ENCODE data around the gene VWA3A. TPM values are rescaled to one million over a fixed set of nuclear protein-coding genes. Genes with fewer than 3 reads are reported as not detected.
"Not testable (repeated sequence)": the region's sequence is repeated elsewhere in the genome, so short reads cannot be mapped to it uniquely, and the experiment has no call there.

The VWA3A gene
- total and polyA plus RNA-seq, 8 donors, result 0.30 to 0.37 TPM; not detected in 6

DNA sequence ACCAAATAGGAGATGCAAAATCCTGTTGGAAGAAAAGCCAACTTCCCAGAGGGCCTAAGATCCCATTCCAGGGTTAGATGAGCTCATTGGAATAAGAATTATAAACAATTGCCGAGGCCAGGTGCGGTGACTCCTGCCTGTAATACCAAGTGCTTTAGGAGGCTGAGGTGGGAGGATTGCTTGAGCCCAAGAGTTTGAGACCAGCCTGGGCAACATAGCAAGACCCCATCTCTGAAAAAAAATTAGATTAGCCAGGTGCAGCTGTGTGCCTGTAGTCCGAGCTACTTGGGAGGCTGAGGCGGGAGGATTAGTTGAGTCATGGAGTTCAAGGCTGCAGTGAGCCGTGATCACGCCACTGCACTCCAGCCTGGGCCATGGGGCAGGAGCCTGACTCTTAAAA lies 52.2 kb downstream of the VWA3A start:
- TF ChIP-seq POLR2A (IDR thresholded peaks at IDR 0.05) (no peak), POLR2AphosphoS5 (IDR thresholded peaks at IDR 0.05) (no peak), EP300 (IDR thresholded peaks at IDR 0.05) (no peak)
- TF ChIP-seq, protein P1, sequence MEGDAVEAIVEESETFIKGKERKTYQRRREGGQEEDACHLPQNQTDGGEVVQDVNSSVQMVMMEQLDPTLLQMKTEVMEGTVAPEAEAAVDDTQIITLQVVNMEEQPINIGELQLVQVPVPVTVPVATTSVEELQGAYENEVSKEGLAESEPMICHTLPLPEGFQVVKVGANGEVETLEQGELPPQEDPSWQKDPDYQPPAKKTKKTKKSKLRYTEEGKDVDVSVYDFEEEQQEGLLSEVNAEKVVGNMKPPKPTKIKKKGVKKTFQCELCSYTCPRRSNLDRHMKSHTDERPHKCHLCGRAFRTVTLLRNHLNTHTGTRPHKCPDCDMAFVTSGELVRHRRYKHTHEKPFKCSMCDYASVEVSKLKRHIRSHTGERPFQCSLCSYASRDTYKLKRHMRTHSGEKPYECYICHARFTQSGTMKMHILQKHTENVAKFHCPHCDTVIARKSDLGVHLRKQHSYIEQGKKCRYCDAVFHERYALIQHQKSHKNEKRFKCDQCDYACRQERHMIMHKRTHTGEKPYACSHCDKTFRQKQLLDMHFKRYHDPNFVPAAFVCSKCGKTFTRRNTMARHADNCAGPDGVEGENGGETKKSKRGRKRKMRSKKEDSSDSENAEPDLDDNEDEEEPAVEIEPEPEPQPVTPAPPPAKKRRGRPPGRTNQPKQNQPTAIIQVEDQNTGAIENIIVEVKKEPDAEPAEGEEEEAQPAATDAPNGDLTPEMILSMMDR (IDR thresholded peaks at IDR 0.05), result no peak
- Histone ChIP-seq H3K4me1 (no peaks in the 10 kb centered on the region), H3K9me3 (no peaks in the 10 kb centered on the region), H3K27ac (no peak overlapping the region), H3K27me3 (peaks cover 0 to 15% (median 0%) of the 10 kb centered on the region in 3 donors), H3K4me3 (no peak overlapping the region), H3K36me3 (no peaks in the 10 kb centered on the region)
- no peak for DNase-seq
- WGBS, 5 donors, result 88 to 95% (median 88%) methylated on average over 6 of the region's 6 CpGs
- intact Hi-C loops (cut with DNase I; ENCODE audit: low total_unique reads), result no loop called here

DNA sequence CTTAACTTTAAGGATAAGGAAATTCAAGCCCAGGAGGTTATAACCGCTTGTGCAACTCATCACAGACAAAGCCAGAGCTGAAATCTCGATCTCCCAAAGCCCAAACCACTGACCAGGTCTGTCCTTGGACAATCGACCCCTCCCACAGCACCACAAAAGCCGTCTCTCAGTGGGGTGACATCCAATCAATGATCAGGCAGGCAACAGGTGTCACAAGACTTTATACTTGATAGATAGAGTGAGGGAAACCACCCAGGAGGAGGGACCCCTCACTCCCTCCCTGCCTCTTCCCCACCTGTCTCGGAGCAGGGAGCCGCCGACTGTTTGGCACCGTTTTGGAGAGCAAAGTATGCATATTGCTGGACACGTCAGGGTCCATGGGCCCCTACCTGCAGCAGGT lies 55.5 kb downstream of the VWA3A start:
- TF ChIP-seq, protein P1 (IDR thresholded peaks at IDR 0.05), result no peak
- no peak for TF ChIP-seq POLR2AphosphoS5 (IDR thresholded peaks at IDR 0.05)
- TF ChIP-seq POLR2A (IDR thresholded peaks at IDR 0.05), result no peak
- TF ChIP-seq EP300 (IDR thresholded peaks at IDR 0.05), result no peak
- Histone ChIP-seq H3K4me3 (no peak overlapping the region), H3K27me3 (peaks cover 0 to 11% (median 0%) of the 10 kb centered on the region in 3 donors), H3K36me3 (no peaks in the 10 kb centered on the region), H3K9me3 (no peaks in the 10 kb centered on the region), H3K4me1 (no peaks in the 10 kb centered on the region), H3K27ac (no peak overlapping the region)
- DNase-seq, result no peak
- intact Hi-C loops (cut with DNase I; ENCODE audit: low total_unique reads), result no loop called here
- WGBS, 5 donors, result 58 to 63% (median 60%) methylated on average over 8 to 9 of the region's 9 CpGs

DNA sequence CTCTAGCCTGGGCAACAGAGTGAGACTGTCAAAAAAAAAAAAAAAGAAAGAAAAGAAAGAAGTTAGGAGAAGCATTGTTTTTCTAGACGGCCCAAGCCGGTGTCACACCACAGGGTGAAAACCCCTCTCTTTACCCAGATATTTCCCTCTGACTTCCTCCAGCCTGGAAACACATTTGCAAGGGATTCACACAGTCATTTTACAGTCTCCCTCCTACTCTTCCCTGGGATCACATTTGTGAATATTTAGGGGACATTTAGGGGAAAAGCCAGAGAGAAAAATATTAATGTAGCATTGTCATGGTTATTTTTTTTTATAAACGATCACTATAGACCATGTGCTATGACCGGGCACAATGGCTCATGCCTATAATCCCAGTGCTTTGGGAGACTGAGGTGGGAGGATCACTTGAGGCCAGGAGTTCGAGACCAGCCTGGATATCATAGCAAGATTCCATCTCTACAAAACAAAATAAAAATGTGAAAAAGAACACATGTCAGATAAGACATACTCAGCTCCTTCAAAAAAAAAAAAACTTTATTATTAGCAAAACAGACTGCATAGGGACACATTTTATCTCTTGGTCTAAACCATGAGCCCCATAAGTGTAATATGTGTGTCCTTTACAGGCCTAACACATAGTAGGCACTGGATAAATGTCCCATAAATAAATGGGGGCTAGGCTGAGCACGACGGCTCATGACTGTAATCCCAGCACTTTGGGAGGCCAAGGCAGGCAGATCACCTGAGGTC lies 59.1 kb downstream of the VWA3A start:
- no peaks in the 10 kb centered on the region for H3K9me3 ChIP-seq
- no peak overlapping the region for H3K27ac ChIP-seq
- WGBS, 5 donors, result 78 to 83% (median 81%) methylated on average over 7 of the region's 7 CpGs
- H3K27me3 ChIP-seq, result peaks cover 0 to 3% (median 0%) of the 10 kb centered on the region in 3 donors
- no peak for DNase-seq
- H3K4me1 ChIP-seq, result no peaks in the 10 kb centered on the region
- H3K4me3 ChIP-seq, result no peak overlapping the region
- H3K36me3 ChIP-seq, result no peaks in the 10 kb centered on the region
- intact Hi-C loops (cut with DNase I; ENCODE audit: low total_unique reads), result no loop called here
- no peak for TF ChIP-seq POLR2AphosphoS5 (IDR thresholded peaks at IDR 0.05)
- no peak for TF ChIP-seq POLR2A (IDR thresholded peaks at IDR 0.05)
- TF ChIP-seq EP300 (IDR thresholded peaks at IDR 0.05), result no peak
- TF ChIP-seq, protein P1 (IDR thresholded peaks at IDR 0.05), result no peak

DNA sequence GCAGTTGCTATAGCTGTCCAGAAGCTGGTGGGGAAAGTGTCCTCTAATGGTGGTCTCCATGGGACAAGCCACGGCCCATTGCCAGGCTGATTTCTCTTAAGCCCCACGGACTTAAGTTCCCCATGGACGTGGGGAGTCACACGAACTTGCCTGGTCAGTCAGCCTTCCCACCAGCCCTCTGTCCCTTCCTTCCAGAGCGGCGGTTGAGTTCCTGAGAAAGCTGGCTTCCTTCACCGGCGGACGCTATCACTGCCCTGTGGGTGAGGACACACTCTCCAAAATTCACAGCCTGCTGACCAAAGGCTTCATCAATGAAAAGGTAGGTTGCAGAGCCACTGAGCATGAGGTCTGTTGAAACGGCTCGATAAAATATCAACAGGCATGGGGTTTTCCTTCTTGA lies 60.0 kb downstream of the VWA3A start:
- H3K9me3 ChIP-seq, result no peaks in the 10 kb centered on the region
- H3K4me3 ChIP-seq, result no peak overlapping the region
- peaks cover 0 to 2% (median 0%) of the 10 kb centered on the region in 3 donors for H3K27me3 ChIP-seq
- no peaks in the 10 kb centered on the region for H3K36me3 ChIP-seq
- TF ChIP-seq POLR2AphosphoS5 (IDR thresholded peaks at IDR 0.05) (no peak), POLR2A (IDR thresholded peaks at IDR 0.05) (no peak), EP300 (IDR thresholded peaks at IDR 0.05) (no peak)
- TF ChIP-seq, protein P1 (IDR thresholded peaks at IDR 0.05), result no peak
- H3K27ac ChIP-seq, result no peak overlapping the region
- WGBS, 5 donors, result 82 to 91% (median 86%) methylated on average over 11 of the region's 11 CpGs
- H3K4me1 ChIP-seq, result no peaks in the 10 kb centered on the region
- intact Hi-C loops (cut with DNase I; ENCODE audit: low total_unique reads), result no loop called here
- DNase-seq, result no peak

DNA sequence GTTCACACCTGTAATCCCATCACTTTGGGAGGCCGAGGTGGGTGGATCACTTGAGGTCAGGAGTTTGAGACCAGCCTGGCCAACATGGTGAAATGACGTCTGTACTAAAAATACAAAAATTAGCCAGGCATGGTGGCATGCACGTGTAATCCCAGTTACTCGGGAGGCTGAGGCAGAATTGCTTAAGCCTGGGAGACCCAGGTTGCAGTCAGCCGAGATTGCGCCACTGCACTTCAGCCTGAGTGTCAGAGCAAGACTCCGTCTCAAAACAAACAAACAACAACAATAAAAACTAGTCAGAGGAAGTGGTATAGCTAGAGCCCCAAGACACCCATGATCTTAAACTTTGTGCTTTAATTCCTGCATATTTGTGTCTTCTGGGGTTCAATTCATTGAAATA lies 60.7 kb downstream of the VWA3A start:
- DNase-seq; H3K27me3 ChIP-seq; intact Hi-C loops (cut with DNase I; ENCODE audit: low total_unique reads); H3K9me3 ChIP-seq; H3K36me3 ChIP-seq; H3K27ac ChIP-seq; H3K4me1 ChIP-seq; H3K4me3 ChIP-seq: not testable (repeated sequence)
- WGBS, 5 donors, result 73 to 87% (median 77%) methylated on average over 7 of the region's 7 CpGs

Data from stomach (tissue), 9 donors.